Astrocyte of the spinal cord (primary cell): ENCODE measurements around the gene TIGD3.

Source experiments
- DNase-seq: peaks from one replicate; pipeline ENCODE4 v3.0.0; 2011; ENCODE audit warnings: low read depth, low spot score
- H3K4me3 ChIP-seq: 2 replicates; pipeline ENCODE4 v1.5.1; 2011; ENCODE audit warnings: low read depth, mild to moderate bottlenecking, low read length, moderate library complexity
- in situ Hi-C: cut with HindIII; loops from 2 replicates; pipeline ENCODE4 v1.10.0; 2017; ENCODE audit warnings: low sequenced_read_pairs
- TF ChIP-seq, protein P1 (sequence below): IDR thresholded peaks from 2 replicates; pipeline ENCODE4 v1.5.1; 2012; ENCODE audit warnings: low read depth, mild to moderate bottlenecking, low read length, inconsistent platforms

TIGD3 gene, protein sequence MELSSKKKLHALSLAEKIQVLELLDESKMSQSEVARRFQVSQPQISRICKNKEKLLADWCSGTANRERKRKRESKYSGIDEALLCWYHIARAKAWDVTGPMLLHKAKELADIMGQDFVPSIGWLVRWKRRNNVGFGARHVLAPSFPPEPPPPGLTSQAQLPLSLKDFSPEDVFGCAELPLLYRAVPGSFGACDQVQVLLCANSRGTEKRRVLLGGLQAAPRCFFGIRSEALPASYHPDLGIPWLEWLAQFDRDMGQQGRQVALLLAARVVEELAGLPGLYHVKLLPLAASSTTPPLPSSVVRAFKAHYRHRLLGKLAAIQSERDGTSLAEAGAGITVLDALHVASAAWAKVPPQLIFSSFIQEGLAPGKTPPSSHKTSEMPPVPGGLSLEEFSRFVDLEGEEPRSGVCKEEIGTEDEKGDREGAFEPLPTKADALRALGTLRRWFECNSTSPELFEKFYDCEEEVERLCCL

GRCh38 chr11:65354265-65355012 lies at the start of gene TIGD3:
Gene TIGD3, plus strand, starts transcription at chr11:65354751. Its CDS starts 1,058 bp downstream, at chr11:65355809.
- in situ Hi-C loops = no loop called here
- DNase-seq = peak; percentile 96
- TF ChIP-seq, protein P1, sequence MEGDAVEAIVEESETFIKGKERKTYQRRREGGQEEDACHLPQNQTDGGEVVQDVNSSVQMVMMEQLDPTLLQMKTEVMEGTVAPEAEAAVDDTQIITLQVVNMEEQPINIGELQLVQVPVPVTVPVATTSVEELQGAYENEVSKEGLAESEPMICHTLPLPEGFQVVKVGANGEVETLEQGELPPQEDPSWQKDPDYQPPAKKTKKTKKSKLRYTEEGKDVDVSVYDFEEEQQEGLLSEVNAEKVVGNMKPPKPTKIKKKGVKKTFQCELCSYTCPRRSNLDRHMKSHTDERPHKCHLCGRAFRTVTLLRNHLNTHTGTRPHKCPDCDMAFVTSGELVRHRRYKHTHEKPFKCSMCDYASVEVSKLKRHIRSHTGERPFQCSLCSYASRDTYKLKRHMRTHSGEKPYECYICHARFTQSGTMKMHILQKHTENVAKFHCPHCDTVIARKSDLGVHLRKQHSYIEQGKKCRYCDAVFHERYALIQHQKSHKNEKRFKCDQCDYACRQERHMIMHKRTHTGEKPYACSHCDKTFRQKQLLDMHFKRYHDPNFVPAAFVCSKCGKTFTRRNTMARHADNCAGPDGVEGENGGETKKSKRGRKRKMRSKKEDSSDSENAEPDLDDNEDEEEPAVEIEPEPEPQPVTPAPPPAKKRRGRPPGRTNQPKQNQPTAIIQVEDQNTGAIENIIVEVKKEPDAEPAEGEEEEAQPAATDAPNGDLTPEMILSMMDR = no peak
- H3K4me3 ChIP-seq = peak within 1 kb of the TSS; percentile 50

DNA sequence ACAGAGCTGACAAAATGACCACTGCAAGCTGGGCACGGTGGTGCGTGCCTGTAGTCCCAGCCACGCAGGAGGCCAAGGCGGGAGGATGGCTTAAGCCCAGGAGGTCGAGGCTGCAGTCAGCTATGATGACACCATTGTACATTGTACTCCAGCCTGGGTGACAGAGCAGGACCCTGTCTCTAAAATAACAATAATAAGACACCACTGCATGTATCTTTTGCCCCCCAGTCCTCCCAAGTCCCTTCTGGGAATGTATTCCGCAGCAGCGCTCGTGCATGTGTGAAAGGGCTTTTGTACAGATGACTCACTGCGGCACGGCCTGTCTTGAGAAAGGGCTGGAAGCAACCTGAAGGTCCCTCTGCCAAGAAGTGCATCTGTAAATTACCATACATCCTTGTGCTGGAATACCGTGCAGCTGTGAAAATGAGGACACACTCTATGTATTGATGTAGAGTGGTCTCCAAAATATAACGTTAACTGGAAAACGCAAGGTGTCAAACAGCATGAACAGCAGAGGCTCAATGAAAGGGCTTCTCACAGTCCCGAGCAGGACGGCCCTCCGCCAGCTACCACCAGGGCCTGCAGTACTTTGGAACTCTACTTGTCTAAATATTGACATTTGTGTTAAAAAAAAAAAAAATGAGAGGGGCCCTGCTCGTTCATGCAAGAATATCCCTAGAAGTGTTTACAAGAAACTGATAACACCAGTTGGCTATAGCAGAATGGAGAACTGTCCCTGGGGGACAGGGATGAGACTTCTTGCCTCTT lies 48.9 kb upstream of the TIGD3 start:
- in situ Hi-C loops = no loop called here

DNA sequence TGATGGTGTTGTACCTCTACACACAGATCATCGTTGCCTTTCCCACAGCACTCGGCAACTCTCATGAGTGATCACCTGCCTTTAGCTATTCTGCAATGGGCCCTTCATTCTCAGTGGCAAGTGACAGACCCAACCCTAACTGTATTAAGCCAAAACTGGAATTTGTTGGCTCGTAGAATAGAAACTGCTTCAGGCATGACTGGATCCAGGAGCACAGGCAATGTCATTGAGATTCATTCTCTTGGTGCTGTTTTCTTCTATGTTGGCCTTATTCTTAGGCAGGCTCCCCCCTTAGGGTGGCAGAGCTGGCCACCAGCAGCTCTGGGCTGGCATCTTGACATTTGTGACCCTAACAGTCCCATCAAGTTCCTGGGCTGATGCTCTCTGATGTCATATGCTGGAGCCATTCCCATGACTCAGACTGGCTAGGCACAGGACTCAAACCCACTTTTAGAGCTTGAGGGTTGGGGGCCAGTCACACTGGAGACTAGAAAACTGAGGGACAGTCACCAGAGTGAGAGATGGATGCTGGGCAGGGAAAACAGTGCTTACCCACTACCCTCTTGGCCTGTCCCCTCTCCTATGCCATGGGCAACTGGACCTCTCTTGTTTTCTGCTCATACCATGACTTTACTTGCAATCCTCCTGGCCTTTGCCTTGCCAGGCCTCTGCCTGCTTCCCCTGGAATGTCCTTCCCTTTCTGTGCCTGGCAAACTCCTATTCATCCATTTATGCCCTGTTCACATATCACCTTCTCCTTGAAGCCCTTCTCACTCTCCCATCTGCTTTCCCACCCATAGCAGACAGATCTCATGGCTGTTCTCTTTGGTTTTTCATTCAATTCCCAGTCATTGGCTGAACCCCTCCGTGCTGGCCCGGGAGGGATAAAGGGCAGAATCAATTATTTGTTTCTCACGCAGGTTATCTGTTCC lies 47.0 kb upstream of the TIGD3 start:
- no peak overlapping the region for H3K4me3 ChIP-seq
- TF ChIP-seq, protein P1 = no peak
- DNase-seq = no peak
- in situ Hi-C loops = no loop called here

More for the DNA sequence above, 48.9 kb upstream of the TIGD3 start:
- no peak overlapping the region for H3K4me3 ChIP-seq
- TF ChIP-seq, protein P1 = no peak
- peak; percentile 60 for DNase-seq

DNA sequence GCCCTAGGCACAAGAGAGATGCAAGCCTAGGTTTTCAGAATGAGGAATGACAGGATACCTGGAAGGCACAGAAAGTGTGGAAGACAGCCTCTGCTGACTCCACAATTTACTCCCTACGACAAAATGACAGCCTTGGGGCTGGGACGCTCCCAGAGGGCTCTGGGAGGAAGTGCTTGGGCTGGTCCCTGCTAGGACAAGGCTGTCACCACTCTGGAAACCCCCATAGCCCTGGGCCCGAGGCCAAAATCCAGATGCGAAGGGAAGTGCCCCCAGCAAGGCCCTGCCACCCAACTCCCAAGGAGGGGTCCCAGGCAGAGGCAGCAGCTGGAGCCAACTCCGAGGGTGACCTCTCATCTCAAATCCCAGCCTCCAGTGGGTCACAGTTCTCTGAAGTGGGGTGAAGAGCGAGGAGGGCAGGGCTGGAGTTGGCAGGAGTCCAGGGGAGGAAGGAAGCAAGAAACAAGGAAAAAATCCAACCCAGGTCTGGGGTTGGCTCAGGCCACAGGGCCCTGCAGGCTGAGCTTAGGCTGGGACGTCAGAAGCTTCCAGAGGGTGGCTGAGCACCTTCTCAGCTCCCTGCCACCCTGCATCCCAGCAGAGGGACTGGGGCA lies 46.2 kb upstream of the TIGD3 start:
- no peak overlapping the region for H3K4me3 ChIP-seq
- TF ChIP-seq, protein P1 = no peak
- DNase-seq = no peak
- in situ Hi-C loops = no loop called here

GRCh38 chr11:65309006-65309405 lies 45.5 kb upstream of the TIGD3 start:
- TF ChIP-seq, protein P1 = no peak
- no peak for DNase-seq
- no peak overlapping the region for H3K4me3 ChIP-seq
- in situ Hi-C loops = no loop called here
